ENCODE measurements around the gene ZNF286A. TPM values are rescaled to one million over a fixed set of nuclear protein-coding genes. Genes with fewer than 3 reads are reported as not detected.
A peak's percentile ranks its signal among the peaks of the same experiment; 100 is the strongest.
"Not testable (repeated sequence)": the region's sequence is repeated elsewhere in the genome, so short reads cannot be mapped to it uniquely, and the experiment has no call there.

The ZNF286A gene
- total RNA-seq, 1 donor from 2014 or later, result 13.3 TPM

GRCh38 chr17:15742921-15743320 lies 43.4 kb downstream of the ZNF286A start:
- peak in 1 of 2 donors; percentile 85 for DNase-seq (ENCODE audit: extremely low spot score in 2 of 2)
- H3K9me3 ChIP-seq, result no peaks in the 10 kb centered on the region
- H3K27me3 ChIP-seq, result no peaks in the 10 kb centered on the region
- no peak overlapping the region for H3K4me3 ChIP-seq
- H3K4me1 ChIP-seq, result no peaks in the 10 kb centered on the region
- H3K27ac ChIP-seq, result no peak overlapping the region
- TF ChIP-seq, protein P1, sequence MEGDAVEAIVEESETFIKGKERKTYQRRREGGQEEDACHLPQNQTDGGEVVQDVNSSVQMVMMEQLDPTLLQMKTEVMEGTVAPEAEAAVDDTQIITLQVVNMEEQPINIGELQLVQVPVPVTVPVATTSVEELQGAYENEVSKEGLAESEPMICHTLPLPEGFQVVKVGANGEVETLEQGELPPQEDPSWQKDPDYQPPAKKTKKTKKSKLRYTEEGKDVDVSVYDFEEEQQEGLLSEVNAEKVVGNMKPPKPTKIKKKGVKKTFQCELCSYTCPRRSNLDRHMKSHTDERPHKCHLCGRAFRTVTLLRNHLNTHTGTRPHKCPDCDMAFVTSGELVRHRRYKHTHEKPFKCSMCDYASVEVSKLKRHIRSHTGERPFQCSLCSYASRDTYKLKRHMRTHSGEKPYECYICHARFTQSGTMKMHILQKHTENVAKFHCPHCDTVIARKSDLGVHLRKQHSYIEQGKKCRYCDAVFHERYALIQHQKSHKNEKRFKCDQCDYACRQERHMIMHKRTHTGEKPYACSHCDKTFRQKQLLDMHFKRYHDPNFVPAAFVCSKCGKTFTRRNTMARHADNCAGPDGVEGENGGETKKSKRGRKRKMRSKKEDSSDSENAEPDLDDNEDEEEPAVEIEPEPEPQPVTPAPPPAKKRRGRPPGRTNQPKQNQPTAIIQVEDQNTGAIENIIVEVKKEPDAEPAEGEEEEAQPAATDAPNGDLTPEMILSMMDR (IDR thresholded peaks at IDR 0.05), result no peak
- TF ChIP-seq POLR2AphosphoS5 (IDR thresholded peaks at IDR 0.05; ENCODE audit: insufficient read depth in 1 of 2, low read depth in 1 of 2) (no peak), POLR2A (IDR thresholded peaks at IDR 0.05) (no peak)
- intact Hi-C loops (cut with DNase I), result no loop called here
- H3K36me3 ChIP-seq, result no peaks in the 10 kb centered on the region

DNA sequence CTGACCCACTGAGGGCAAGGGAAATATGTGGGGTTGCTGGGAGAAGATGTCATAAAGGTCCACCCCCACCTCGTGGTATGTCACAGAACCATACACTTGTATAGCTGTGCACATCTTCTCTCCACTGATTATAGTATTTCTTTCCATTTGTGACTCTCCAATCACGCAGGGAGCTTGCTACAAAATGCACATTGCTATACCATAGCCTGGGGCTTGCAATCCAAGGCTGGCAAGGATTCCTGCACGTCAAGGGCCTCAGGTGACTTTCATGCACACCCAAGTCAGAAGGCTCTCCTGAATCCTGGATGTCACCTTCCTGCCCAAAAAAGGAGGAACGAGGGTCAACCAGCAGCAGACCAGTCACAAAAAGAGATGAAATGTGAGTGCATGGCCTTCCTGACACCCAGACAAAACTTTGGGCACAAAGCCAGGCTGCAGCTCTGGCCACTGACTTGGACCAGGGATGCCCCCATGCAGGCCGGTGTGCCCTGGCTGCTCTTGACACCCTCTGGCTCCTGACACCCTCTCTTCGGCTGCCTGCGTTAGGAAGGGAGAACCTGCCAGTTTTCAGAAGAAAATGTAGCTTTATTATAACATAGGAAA lies 44.6 kb downstream of the ZNF286A start:
- intact Hi-C loops (cut with DNase I), result no loop called here
- Histone ChIP-seq H3K9me3 (no peaks in the 10 kb centered on the region), H3K4me3 (no peak overlapping the region), H3K27ac (no peak overlapping the region), H3K4me1 (no peaks in the 10 kb centered on the region), H3K36me3 (no peaks in the 10 kb centered on the region), H3K27me3 (no peaks in the 10 kb centered on the region)
- TF ChIP-seq POLR2A (IDR thresholded peaks at IDR 0.05) (no peak), POLR2AphosphoS5 (IDR thresholded peaks at IDR 0.05; ENCODE audit: insufficient read depth in 1 of 2, low read depth in 1 of 2) (no peak)
- TF ChIP-seq, protein P1 (IDR thresholded peaks at IDR 0.05), result no peak
- peak in 1 of 2 donors; percentile 79 for DNase-seq (ENCODE audit: extremely low spot score in 2 of 2)

DNA sequence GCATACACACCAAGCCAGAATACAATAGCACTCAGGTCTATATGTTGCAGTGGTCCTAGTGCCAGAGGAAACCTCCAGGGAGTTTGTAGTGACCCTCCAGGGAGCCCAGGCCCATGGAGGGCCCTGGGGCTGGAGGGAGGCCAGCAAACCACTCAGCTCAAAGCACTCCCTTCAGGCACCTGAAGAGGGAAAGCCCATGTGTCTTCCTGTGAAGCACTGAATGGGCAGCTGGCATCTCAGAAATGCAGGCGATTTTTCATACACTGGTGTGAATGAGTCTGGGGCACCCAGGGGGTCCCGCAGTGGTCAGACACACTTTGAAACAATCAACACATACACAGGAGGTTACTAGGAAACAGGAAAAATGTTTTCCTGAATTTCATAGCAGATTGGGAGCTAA lies 45.3 kb downstream of the ZNF286A start:
- DNase-seq (ENCODE audit: extremely low spot score in 2 of 2), result peak in 1 of 2 donors; percentile 55
- TF ChIP-seq POLR2A (IDR thresholded peaks at IDR 0.05) (no peak), POLR2AphosphoS5 (IDR thresholded peaks at IDR 0.05; ENCODE audit: insufficient read depth in 1 of 2, low read depth in 1 of 2) (no peak)
- intact Hi-C loops (cut with DNase I), result no loop called here
- Histone ChIP-seq H3K4me3 (no peak overlapping the region), H3K27ac (no peak overlapping the region), H3K4me1 (no peaks in the 10 kb centered on the region), H3K27me3 (no peaks in the 10 kb centered on the region), H3K36me3 (no peaks in the 10 kb centered on the region), H3K9me3 (no peaks in the 10 kb centered on the region)

- intact Hi-C loops (cut with DNase I); H3K27ac ChIP-seq; H3K4me3 ChIP-seq; H3K36me3 ChIP-seq; H3K27me3 ChIP-seq; H3K4me1 ChIP-seq; DNase-seq (ENCODE audit: extremely low spot score in 2 of 2); H3K9me3 ChIP-seq: not testable (repeated sequence)
Measured at GRCh38 chr17:15749403-15749802, 49.9 kb downstream of the ZNF286A start.

DNA sequence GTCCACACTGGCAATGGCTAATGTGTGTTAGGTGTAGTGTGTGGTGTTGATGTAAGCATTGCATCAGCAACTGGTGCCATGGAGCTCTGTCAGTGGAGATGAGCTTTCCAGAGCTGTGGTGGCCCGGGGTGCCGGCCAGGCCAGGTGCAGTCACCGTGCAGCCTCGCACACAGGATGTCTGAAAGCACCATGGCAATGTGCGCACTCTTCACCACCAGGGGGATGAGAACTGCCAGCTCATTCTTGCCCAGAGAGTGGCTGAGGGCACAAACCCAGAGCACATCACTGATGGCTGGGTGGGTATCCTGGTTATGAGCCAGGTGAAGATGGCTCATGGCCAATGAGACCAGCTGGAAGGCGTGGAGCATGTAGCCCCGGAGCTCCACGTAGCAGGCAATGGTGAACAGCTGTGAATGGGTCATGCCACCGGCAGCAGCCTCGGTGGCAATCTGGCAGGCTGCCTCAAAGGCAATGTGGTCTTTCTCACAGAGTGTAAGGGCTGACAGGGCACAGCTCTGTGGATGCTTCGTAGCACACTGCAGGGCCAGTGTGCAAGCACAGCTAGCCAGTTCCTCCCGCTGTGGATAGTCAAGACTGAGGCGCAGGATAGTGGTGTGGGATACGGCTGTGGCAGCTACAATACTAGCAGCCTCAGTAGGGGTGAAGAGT lies 69.4 kb downstream of the ZNF286A start:
- H3K27me3 ChIP-seq; H3K36me3 ChIP-seq; intact Hi-C loops (cut with DNase I); H3K4me1 ChIP-seq; DNase-seq (ENCODE audit: extremely low spot score in 2 of 2); H3K9me3 ChIP-seq; H3K27ac ChIP-seq; H3K4me3 ChIP-seq: not testable (repeated sequence)

Small RNA genes lying within 50 kb of the gene (small RNA-seq; reads per million reads assigned to genes)
- not detected for gene ZNF29P

Other genes starting within 250 kb of the ZNF286A start
- 4.2 TPM for gene CDRT4, start 232.1 kb upstream of the ZNF286A start, total RNA-seq
- 30.2 TPM for gene TVP23C, start 136.3 kb upstream of the ZNF286A start, total RNA-seq
- 6.9 TPM for gene FBXW10B, start 80.0 kb upstream of the ZNF286A start, total RNA-seq
- 66.3 TPM for gene TRIM16, start 15.4 kb upstream of the ZNF286A start, total RNA-seq
- 4.2 TPM for gene TBC1D26, start 32.5 kb downstream of the ZNF286A start, total RNA-seq
- gene ADORA2B, start 245.4 kb downstream of the ZNF286A start, total RNA-seq, result 33.4 TPM